HepG2 (cell line): ENCODE data around the gene NUP88. TPM values are rescaled to one million over a fixed set of nuclear protein-coding genes. Genes with fewer than 3 reads are reported as not detected.
A peak's percentile ranks its signal among the peaks of the same experiment; 100 is the strongest.

Experiments used
- ARID4A ChIP-seq: sonication (generic); formaldehyde crosslinking; IDR thresholded peaks from 2 replicates; pipeline ENCODE4 v1.5.0; 2020; ENCODE audit warnings: mild to moderate bottlenecking, missing genetic modification reagents, borderline replicate concordance
- BATF2 ChIP-seq: sonication (generic); formaldehyde crosslinking; IDR thresholded peaks from 2 replicates; pipeline ENCODE4 v1.8.0; 2022; ENCODE audit warnings: mild to moderate bottlenecking, missing genetic modification reagents, moderate library complexity
- BHLHE40 ChIP-seq: IDR thresholded peaks from 2 replicates; pipeline ENCODE4 v1.6.1; 2011; ENCODE audit warnings: low read length, improper control_type of control experiment
- BORCS8-MEF2B ChIP-seq: sonication (generic); formaldehyde crosslinking; IDR thresholded peaks from 2 replicates; pipeline ENCODE4 v1.8.0; 2022; ENCODE audit warnings: mild to moderate bottlenecking, missing genetic modification reagents
- FOXC1 ChIP-seq: sonication (generic); formaldehyde crosslinking; IDR thresholded peaks from 2 replicates; pipeline ENCODE4 v1.8.0; 2022; ENCODE audit warnings: mild to moderate bottlenecking, missing genetic modification reagents, borderline replicate concordance
- GABPA ChIP-seq, 2 experiments: IDR thresholded peaks; 2 replicates each; pipeline ENCODE4 v1.6.1; 2011 to 2016; ENCODE audit warnings: low read depth in 2 of 2, low read length in 1 of 2, missing biosample characterization in 1 of 2, missing genetic modification characterization in 1 of 2
- IRF2 ChIP-seq: IDR thresholded peaks from 2 replicates; pipeline ENCODE4 v1.6.1; 2018; ENCODE audit warnings: missing genetic modification reagents, missing compliant biosample characterization
- KAT8 ChIP-seq: IDR thresholded peaks from 2 replicates; pipeline ENCODE4 v1.6.1; 2016; ENCODE audit warnings: missing genetic modification reagents, missing compliant biosample characterization
- MYPOP ChIP-seq: sonication (generic); formaldehyde crosslinking; IDR thresholded peaks from 2 replicates; pipeline ENCODE4 v1.8.1; 2023; ENCODE audit warnings: mild to moderate bottlenecking, moderate library complexity, missing genetic modification reagents
- SOX6 ChIP-seq, 2 experiments: fragments of 450-650 bp in 1 of 2; sonication (generic) in 1 of 2; formaldehyde crosslinking in 1 of 2; IDR thresholded peaks; 2 replicates each; pipeline versions ENCODE4 v1.4.0 to v1.6.1; 2017 to 2020; ENCODE audit warnings: antibody characterized with exemption in 1 of 2, mild to moderate bottlenecking in 1 of 2, missing genetic modification reagents in 1 of 2
- SP5 ChIP-seq: IDR thresholded peaks from 2 replicates; pipeline ENCODE4 v1.6.1; 2016; ENCODE audit warnings: low read depth, borderline replicate concordance
- ZNF350 ChIP-seq: sonication (generic); formaldehyde crosslinking; IDR thresholded peaks from 2 replicates; pipeline ENCODE4 v1.4.0; 2020; ENCODE audit warnings: mild to moderate bottlenecking, low read depth, missing genetic modification reagents, borderline replicate concordance
- polyA plus RNA-seq, 8 experiments: library from polyadenylated mRNA; depleted of rRNA in 3 of 8; stranded (reverse) in 7 of 8; unstranded in 1 of 8; fragments of >200 nt; fragmentation: Illumina TruSeq in 4 of 8; extraction: Trizol in 4 of 8; gene quantifications; 2 replicates each; pipeline versions ENCODE4 v1.2.1 to v1.2.3, GENCODE V29; 2011 to 2016; ENCODE audit warnings: low read depth in 4 of 8, missing spikeins in 1 of 8, mixed read lengths in 1 of 8; ENCODE audit not compliant: insufficient read depth in 1 of 8
- total RNA-seq, 5 experiments: library from RNA; depleted of rRNA; stranded (reverse); fragments of >200 nt; fragmentation: Illumina TruSeq; extraction: Trizol; gene quantifications; 2 replicates each; pipeline ENCODE4 v1.2.3, GENCODE V29; 2016; ENCODE audit warnings: low read depth in 1 of 5
- TF ChIP-seq, protein P1 (sequence below): sonication (generic); formaldehyde crosslinking; IDR thresholded peaks from 2 replicates; pipeline ENCODE4 v1.4.0; 2020; ENCODE audit warnings: missing genetic modification reagents, borderline replicate concordance
- TF ChIP-seq, protein P2 (sequence below): sonication (generic); formaldehyde crosslinking; IDR thresholded peaks from 2 replicates; pipeline ENCODE4 v1.4.0; 2020; ENCODE audit warnings: missing genetic modification reagents
- TF ChIP-seq, protein P3 (sequence below): sonication (generic); formaldehyde crosslinking; IDR thresholded peaks from 2 replicates; pipeline ENCODE4 v1.4.0; 2020; ENCODE audit warnings: missing genetic modification reagents

The NUP88 gene
- total and polyA plus RNA-seq, 2 of the 13 experiments (the other 11 are each of a cell fraction or from before 2014, with no cell fraction given), result 48.2 to 130 TPM

GRCh38 chr17:5419356-5419958, at the start of gene NUP88 (continued):
- peak; percentile 60; the same call in 1 of the 2 replicates for TF ChIP-seq ZNF350 (CRISPR knock-in tag)
- TF ChIP-seq FOXC1, result peak; percentile 71; the same call in 1 of the 2 replicates
- TF ChIP-seq, protein P1, sequence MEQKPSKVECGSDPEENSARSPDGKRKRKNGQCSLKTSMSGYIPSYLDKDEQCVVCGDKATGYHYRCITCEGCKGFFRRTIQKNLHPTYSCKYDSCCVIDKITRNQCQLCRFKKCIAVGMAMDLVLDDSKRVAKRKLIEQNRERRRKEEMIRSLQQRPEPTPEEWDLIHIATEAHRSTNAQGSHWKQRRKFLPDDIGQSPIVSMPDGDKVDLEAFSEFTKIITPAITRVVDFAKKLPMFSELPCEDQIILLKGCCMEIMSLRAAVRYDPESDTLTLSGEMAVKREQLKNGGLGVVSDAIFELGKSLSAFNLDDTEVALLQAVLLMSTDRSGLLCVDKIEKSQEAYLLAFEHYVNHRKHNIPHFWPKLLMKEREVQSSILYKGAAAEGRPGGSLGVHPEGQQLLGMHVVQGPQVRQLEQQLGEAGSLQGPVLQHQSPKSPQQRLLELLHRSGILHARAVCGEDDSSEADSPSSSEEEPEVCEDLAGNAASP (CRISPR knock-in tag), result 0 out of 2 replicates have a peak, but pooled peaks have one; percentile 20
- TF ChIP-seq GABPA (IDR thresholded peaks at IDR 0.05; ENCODE audit: low read depth, low read length), result peak; percentile 67
- TF ChIP-seq GABPA (CRISPR knock-in tag; IDR thresholded peaks at IDR 0.05; ENCODE audit: low read depth), result peak; percentile 88
- TF ChIP-seq SOX6 (IDR thresholded peaks at IDR 0.05), result no peak
- no peak; the same call in none of the 2 replicates for TF ChIP-seq SOX6 (CRISPR knock-in tag; IDR thresholded peaks at IDR 0.05)
- TF ChIP-seq BORCS8-MEF2B, result peak; percentile 67
- peak; percentile 25; the same call in 1 of the 2 replicates for TF ChIP-seq IRF2 (CRISPR knock-in tag)
- peak; percentile 66; the same call in 1 of the 2 replicates for TF ChIP-seq BATF2 (CRISPR knock-in tag)
- TF ChIP-seq ARID4A (CRISPR knock-in tag), result peak; percentile 91; the same call in 1 of the 2 replicates
- TF ChIP-seq, protein P2, sequence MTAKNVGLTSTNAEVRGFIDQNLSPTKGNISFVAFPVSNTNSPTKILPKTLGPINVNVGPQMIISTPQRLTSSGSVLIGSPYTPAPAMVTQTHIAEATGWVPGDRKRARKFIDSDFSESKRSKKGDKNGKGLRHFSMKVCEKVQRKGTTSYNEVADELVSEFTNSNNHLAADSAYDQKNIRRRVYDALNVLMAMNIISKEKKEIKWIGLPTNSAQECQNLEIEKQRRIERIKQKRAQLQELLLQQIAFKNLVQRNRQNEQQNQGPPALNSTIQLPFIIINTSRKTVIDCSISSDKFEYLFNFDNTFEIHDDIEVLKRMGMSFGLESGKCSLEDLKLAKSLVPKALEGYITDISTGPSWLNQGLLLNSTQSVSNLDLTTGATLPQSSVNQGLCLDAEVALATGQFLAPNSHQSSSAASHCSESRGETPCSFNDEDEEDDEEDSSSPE, result peak; percentile 88
- peak; percentile 89 for TF ChIP-seq BHLHE40
- peak; percentile 28; the same call in 1 of the 2 replicates for TF ChIP-seq MYPOP (CRISPR knock-in tag)
- TF ChIP-seq, protein P3, sequence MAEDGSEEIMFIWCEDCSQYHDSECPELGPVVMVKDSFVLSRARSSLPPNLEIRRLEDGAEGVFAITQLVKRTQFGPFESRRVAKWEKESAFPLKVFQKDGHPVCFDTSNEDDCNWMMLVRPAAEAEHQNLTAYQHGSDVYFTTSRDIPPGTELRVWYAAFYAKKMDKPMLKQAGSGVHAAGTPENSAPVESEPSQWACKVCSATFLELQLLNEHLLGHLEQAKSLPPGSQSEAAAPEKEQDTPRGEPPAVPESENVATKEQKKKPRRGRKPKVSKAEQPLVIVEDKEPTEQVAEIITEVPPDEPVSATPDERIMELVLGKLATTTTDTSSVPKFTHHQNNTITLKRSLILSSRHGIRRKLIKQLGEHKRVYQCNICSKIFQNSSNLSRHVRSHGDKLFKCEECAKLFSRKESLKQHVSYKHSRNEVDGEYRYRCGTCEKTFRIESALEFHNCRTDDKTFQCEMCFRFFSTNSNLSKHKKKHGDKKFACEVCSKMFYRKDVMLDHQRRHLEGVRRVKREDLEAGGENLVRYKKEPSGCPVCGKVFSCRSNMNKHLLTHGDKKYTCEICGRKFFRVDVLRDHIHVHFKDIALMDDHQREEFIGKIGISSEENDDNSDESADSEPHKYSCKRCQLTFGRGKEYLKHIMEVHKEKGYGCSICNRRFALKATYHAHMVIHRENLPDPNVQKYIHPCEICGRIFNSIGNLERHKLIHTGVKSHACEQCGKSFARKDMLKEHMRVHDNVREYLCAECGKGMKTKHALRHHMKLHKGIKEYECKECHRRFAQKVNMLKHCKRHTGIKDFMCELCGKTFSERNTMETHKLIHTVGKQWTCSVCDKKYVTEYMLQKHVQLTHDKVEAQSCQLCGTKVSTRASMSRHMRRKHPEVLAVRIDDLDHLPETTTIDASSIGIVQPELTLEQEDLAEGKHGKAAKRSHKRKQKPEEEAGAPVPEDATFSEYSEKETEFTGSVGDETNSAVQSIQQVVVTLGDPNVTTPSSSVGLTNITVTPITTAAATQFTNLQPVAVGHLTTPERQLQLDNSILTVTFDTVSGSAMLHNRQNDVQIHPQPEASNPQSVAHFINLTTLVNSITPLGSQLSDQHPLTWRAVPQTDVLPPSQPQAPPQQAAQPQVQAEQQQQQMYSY (CRISPR knock-in tag), result no peak
- 0 out of 2 replicates have a peak, but pooled peaks have one; percentile 4 for TF ChIP-seq SP5 (CRISPR knock-in tag)
- TF ChIP-seq KAT8 (CRISPR knock-in tag), result no peak; the same call in 1 of the 2 replicates
